Parathyroid adenoma (tissue), 2 donors: ENCODE data around the gene C16orf87.
"Not testable (repeated sequence)": the region's sequence is repeated elsewhere in the genome, so short reads cannot be mapped to it uniquely, and the experiment has no call there.

Source experiments
- H2AFZ ChIP-seq: fragments of 300-600 bp; sonication (generic); one replicate; pipeline ENCODE4 v1.7.0; 2017; ENCODE audit warnings: antibody characterized with exemption, mild to moderate bottlenecking
- H3K27ac ChIP-seq: fragments of 300-600 bp; sonication (generic); one replicate; pipeline ENCODE4 v1.7.0; 2017
- H3K27me3 ChIP-seq: fragments of 300-600 bp; sonication (generic); one replicate; pipeline ENCODE4 v1.7.0; 2017; ENCODE audit warnings: low read length; ENCODE audit not compliant: control insufficient read depth, insufficient read depth
- H3K36me3 ChIP-seq: fragments of 300-600 bp; sonication (generic); one replicate; pipeline ENCODE4 v1.7.0; 2017; ENCODE audit warnings: low read length; ENCODE audit not compliant: control insufficient read depth, insufficient read depth
- H3K4me1 ChIP-seq: fragments of 300-600 bp; sonication (generic); one replicate; pipeline ENCODE4 v1.7.0; 2017; ENCODE audit warnings: control low read depth
- H3K4me2 ChIP-seq: fragments of 300-600 bp; sonication (generic); one replicate; pipeline ENCODE4 v1.7.0; 2017; ENCODE audit warnings: low read length
- H3K4me3 ChIP-seq: fragments of 300-600 bp; sonication (generic); one replicate; pipeline ENCODE4 v1.7.0; 2017; ENCODE audit warnings: low read depth, low read length
- H3K79me2 ChIP-seq: fragments of 300-600 bp; sonication (generic); one replicate; pipeline ENCODE4 v1.7.0; 2017; ENCODE audit warnings: control low read depth
- H3K9ac ChIP-seq: fragments of 300-600 bp; sonication (generic); one replicate; pipeline ENCODE4 v1.7.0; 2017; ENCODE audit warnings: mild to moderate bottlenecking
- H3K9me3 ChIP-seq: fragments of 300-600 bp; sonication (generic); one replicate; pipeline ENCODE4 v1.7.0; 2017; ENCODE audit warnings: low read length; ENCODE audit not compliant: control insufficient read depth
- CTCF ChIP-seq: fragments of 300-600 bp; sonication (generic); IDR thresholded peaks from one replicate; pipeline ENCODE4 v1.7.0; 2017; ENCODE audit warnings: antibody characterized with exemption, mild to moderate bottlenecking
- donor health status: primary hyperparathyroidism.

Gene C16orf87, protein sequence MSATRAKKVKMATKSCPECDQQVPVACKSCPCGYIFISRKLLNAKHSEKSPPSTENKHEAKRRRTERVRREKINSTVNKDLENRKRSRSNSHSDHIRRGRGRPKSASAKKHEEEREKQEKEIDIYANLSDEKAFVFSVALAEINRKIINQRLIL

DNA sequence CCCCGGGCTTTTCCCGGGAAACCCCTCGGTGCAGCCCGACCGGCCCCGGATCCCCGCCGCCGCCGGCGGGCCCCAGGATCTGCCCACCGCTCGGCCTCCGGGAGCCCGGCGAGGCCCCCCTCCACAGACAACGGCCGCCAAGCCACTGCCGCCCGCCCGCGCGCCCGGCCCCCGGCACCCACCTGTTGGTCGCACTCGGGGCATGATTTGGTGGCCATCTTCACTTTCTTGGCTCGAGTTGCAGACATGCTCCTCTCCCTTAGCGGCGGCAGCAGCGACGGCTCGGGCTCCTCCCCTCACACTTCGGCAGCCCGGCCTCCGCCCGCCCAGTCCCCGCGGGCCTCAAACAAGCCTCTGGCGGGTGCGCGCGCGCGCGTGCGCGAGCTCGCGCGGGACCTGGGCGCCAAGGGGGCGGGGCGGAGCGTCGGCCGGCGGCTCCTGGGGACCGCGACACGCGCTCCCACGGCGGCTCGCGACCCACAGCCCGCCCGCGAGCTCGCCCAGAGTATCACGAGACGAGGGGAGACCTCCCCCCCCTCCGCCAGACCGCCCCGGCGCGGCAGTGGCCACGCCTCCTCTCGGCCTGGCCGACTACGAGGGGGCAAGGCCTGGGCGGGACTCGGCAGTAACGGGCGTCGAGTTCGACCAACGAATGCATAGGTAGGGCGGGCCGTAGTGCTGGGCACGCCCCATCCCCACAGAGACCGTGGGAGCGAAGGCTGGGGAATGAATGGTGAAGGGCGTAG is at the start of gene C16orf87:
TSS of gene C16orf87 (minus strand) at position 279 of the 746 bp plus-strand sequence. CDS start at position 248, 31 bp downstream.
- Histone ChIP-seq H3K9ac (peak within 1 kb of the TSS; percentile 3), H3K4me1 (no peaks in the 10 kb centered on the region), H3K27me3 (no peaks in the 10 kb centered on the region), H3K4me2 (peak within 1 kb of the TSS; percentile 84), H3K9me3 (no peaks in the 10 kb centered on the region), H2AFZ (peak within 1 kb of the TSS; percentile 73), H3K4me3 (peak within 1 kb of the TSS; percentile 73), H3K36me3 (no peaks in the 10 kb centered on the region), H3K27ac (peak within 1 kb of the TSS; percentile 71), H3K79me2 (peaks cover 6% of the 10 kb centered on the region)
- TF ChIP-seq CTCF, result no peak

DNA sequence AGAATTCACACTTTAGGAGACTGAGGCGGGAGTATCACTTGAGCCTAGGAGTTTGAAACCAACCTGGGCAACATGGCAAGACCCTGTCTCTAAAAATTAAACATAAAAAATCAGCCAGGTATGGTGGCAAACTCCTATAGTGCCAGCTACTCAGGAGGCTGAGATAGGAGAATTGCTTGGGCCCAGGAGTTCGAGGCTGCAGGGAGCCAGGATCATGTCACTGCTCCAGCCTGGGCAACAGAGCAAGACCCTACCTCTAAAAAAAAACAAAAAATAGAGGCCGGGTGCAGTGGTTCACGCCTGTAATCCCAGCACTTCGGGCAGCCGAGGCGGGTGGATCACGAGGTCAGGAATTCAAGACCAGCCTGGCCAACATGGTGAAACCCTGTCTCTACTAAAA is 44.3 kb upstream of the C16orf87 start:
- H3K9ac ChIP-seq, result no peak overlapping the region
- no peaks in the 10 kb centered on the region for H3K27me3 ChIP-seq
- H3K4me2 ChIP-seq, result no peak overlapping the region
- no peak overlapping the region for H3K4me3 ChIP-seq
- no peaks in the 10 kb centered on the region for H3K9me3 ChIP-seq
- H3K4me1 ChIP-seq, result peaks cover 10% of the 10 kb centered on the region
- no peak overlapping the region for H2AFZ ChIP-seq
- H3K79me2 ChIP-seq, result no peaks in the 10 kb centered on the region
- H3K36me3 ChIP-seq, result no peaks in the 10 kb centered on the region
- TF ChIP-seq CTCF, result no peak
- H3K27ac ChIP-seq, result no peak overlapping the region

- Histone ChIP-seq H3K36me3 (no peaks in the 10 kb centered on the region), H3K4me2 (no peak overlapping the region), H3K27ac (no peak overlapping the region), H3K4me1 (peaks cover 17% of the 10 kb centered on the region), H3K79me2 (no peaks in the 10 kb centered on the region), H2AFZ (no peak overlapping the region), H3K4me3 (no peak overlapping the region), H3K27me3 (no peaks in the 10 kb centered on the region), H3K9me3 (no peaks in the 10 kb centered on the region), H3K9ac (no peak overlapping the region)
- TF ChIP-seq CTCF, result no peak
Observed at GRCh38 chr16:46873201-46873600, 42.2 kb upstream of the C16orf87 start.

DNA sequence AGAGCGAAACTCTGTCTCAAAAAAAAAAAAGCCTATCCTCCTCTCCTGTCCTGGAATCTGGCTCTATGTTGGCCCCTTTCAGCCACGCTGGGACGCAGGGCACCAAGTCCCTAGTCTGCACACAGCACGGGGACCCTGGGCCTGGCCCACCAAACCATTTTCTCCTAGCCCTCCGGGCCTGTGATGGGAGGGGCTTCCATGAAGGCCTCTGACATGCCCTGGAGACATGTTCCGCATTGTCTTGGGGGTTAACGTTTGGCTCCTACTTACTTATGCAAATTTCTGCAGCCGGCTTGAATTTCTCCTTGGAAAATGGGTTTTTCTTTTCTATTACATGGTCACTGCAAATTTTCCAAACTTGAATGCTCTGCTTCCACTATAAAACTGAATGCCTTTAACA is 40.6 kb upstream of the C16orf87 start:
- Histone ChIP-seq H3K79me2 (no peaks in the 10 kb centered on the region), H3K9me3 (no peaks in the 10 kb centered on the region), H3K27me3 (no peaks in the 10 kb centered on the region), H3K4me2 (no peak overlapping the region), H3K4me3 (no peak overlapping the region), H3K27ac (no peak overlapping the region), H3K36me3 (no peaks in the 10 kb centered on the region), H2AFZ (no peak overlapping the region), H3K4me1 (peaks cover 16% of the 10 kb centered on the region), H3K9ac (no peak overlapping the region)
- no peak for TF ChIP-seq CTCF

DNA sequence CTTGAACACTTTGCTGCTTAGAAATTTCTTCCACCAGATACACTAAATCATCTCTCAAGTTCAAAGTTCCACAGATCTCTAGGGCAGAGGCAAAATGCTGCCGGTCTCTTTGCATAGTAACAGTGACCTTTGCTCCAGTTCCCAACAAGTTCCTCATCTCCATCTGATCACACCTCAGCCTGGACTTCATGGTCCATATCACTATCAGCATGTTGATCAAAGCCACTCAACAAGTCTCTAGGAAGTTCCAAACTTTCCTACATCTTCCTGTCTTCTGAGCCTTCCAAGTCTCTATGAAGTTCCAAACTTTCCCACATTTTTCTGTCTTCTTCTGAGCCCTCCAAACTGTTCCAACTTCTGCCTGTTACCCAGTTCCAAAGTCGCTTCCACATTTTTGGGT is 37.9 kb upstream of the C16orf87 start:
- not testable (repeated sequence) for H3K36me3 ChIP-seq, H3K4me1 ChIP-seq, H3K9ac ChIP-seq, H3K4me3 ChIP-seq, H3K4me2 ChIP-seq, H3K27me3 ChIP-seq, H2AFZ ChIP-seq, H3K79me2 ChIP-seq, H3K27ac ChIP-seq, H3K9me3 ChIP-seq

GRCh38 chr16:46867486-46867885 is 36.5 kb upstream of the C16orf87 start:
- H3K27me3 ChIP-seq, H3K4me2 ChIP-seq, H3K36me3 ChIP-seq, H3K9me3 ChIP-seq, H2AFZ ChIP-seq, H3K79me2 ChIP-seq, H3K4me3 ChIP-seq, H3K4me1 ChIP-seq, H3K27ac ChIP-seq, H3K9ac ChIP-seq: not testable (repeated sequence)
